ENCODE results near the gene PTPN2.

GRCh38 chr18:12748671-12749070, 135.4 kb downstream of the PTPN2 start:
- TF ChIP-seq CTCF (IDR thresholded peaks at IDR 0.05) = no peak
- TF ChIP-seq POLR2A (IDR thresholded peaks at IDR 0.05) = no peak
- no peak for TF ChIP-seq EP300 (IDR thresholded peaks at IDR 0.05)
